HG02943 (cell line): ENCODE measurements around the gene GAPT.

Experiments
- ATAC-seq: cut with Tn5 transposase; IDR thresholded peaks from one replicate; pipeline ENCODE4 v1.9.1; 2021; ENCODE audit warnings: mild to moderate bottlenecking, low read depth, moderate library complexity; ENCODE audit not compliant: unreplicated experiment

The GAPT gene

DNA sequence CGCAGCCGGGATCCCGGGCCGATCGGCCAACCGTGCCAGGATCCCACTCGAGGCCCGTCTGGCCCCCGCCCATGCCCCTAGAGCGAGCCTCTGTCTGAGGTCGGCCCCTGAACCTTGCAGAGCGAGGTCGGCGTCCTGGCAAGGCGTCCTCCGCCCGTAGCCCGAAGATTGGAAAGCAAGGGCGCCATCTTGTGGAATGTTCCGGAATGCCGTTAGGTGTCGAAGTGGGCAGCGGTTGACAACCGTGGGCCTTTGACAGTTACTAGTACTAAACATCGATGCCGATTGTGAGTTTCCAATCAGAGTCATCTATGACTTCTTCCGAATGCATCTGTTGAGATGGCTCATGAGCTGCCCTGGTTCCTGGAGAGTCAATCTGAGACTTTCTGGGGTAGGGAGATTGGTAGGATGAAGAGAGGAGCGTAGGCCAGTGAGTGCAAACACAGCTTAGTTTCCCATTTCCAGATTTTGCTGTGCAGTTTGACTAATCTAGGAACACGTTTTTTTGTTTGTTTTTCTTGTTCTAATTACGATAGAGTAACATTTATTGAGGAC, 30.4 kb upstream of the GAPT start:
- ATAC-seq, result peak; percentile 81

DNA sequence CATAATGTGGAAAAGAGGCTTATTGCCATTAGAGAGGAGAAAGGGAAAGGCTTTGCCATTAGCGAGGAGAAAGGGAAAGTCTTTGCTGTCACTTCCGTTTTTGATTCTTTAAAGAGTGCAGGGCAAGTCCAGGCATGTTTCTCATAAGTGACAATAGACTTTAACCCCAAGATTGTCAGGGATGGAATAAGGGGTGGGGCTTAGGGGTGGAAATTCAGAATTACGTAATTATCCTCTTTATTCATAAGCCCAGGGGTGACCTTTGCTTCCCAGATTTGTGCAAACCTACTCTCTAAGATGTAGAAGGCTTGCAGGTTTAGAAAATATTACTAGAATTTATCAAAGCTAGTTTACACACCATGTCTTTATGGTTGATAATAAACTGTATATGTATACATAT, 29.1 kb upstream of the GAPT start:
- no peak for ATAC-seq

DNA sequence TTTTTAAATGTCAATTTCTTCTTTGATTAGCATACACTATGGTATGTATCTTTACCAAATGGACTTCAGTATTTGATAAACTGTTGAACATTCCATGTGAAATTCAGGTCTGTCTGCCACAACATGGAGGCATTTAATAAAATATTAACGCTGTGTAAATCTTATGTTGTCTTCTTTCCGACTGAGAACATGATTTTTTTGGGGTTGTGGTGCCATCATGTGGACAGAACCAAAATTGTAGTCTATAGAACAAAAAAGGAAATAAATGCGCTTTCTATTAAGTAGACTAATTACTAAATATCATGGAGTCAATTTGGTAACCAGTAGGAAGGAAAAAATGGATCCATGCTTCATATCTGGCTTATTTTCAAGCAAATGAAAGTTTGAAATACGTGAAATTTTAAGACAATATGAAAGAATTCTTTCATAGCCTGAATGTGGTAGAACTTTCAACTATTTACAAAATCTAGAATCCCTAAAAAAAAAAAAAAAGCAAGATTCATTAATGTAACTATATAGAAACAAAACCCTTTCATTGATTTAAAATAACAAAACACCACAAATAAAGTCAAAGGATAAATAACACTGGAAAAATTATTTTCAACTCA, 28.5 kb upstream of the GAPT start:
- ATAC-seq, result no peak

DNA sequence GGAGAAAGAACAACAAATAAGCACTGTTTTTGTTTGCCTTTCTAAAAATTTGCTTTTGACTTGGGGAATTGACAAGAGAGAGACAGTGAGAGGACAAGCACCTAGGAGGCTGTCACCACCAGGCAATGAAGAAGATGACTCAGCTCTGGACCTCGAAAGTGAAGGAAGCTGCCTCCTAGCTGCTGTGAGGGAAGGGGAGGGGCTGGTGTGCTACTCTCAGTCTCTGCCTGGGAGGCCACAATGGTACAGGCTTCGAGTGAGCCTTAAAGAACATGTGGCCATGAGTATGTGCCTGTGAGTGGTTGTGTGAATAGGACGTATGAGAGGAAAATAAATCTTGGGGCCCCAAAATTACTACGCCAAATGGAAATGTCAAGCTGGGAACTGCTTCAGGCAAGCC, 24.3 kb upstream of the GAPT start:
- peak; percentile 94 for ATAC-seq

DNA sequence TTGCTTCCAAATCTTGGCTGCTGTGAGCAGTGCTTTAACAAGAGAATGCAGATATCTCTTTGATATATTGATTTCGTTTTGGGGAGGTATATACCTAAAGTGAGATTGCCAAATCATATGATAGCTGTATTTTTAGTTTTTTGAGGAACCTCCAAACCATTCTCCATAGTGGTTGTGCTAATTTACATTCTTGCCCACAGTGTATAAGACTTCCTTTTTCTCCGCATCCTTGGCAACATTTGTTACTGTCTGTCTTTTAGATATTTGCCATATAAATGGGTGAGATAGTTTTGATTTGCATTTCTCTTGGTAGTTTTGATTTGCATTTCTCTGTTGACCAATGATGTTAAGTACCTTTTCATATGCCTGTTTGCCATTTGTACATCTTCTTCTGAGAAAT, 21.3 kb upstream of the GAPT start:
- no peak for ATAC-seq

DNA sequence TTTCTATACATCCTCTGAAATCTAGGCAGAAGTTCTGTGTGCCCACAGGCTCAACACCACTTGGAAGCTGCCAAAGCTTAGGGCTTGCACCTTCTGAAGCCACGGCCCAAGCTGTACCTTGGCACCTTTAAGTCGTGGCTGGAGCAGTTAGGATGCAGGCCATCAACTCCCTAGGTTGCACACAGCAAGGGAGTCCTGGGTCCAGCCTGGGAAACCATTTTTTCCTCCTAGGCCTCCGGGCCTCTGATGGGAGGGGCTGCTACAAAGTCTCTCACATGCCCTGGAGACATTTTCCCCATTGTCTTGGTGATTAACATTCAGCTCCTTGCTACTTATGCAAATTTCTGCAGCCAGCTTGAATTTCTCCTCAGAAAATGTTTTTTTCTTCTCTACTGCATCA, 15.8 kb upstream of the GAPT start:
- no peak for ATAC-seq

DNA sequence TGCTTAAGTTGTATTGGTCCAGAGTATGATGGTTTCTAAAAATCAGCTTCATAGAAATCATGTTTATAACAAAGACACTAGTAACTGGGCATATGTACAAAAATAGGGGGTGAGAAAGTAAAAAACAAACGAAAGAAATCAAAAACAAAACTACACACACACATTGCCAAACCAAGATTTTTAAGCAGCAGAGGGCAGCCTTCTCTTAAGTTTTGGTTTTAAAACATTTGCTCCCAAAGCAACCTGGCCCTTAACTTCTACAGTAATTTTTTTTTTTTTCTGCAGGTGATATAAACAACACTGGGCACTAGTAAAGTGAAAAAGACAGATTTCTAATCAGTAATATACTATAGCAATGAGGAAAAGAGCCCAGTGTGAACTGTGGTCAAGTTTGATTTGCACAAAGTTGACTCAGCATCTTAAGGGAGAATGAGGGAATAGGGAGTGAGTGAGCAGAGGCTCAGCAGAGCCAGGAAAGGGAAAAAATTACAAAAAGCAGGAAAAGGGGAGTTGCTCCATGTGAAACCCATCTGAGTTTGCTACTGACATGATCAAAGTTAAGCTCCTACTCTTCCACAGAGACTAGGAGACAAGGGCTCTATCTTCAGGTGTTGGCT, 13.4 kb upstream of the GAPT start:
- no peak for ATAC-seq

DNA sequence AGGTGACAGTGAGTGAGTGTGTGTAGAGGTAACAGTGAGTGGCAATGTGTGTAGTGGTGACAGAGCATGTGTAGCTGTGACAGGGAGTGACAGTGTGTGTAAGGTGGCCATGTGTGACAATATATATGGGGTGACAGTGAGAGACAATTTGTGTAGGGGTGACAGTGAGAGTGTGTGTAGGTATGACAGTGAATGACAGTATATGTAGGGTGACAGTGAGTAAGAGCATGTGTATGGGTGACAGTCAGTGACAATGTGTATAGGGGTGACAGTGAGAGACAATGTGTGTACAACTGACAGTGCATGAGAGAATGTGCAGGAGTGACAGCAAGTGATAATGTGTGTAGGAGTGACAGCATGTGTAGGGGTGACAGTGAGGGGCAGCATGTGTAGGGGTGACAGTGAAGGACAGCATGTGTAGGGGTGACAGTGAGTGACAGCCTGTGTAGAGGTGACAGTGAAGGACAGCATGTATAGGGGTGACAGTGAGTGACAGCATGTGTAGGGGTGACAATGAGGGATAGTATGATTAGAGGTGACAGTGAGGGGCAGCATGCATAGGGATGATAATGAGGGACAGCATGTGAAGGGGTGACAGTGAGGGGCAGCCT, 10.1 kb upstream of the GAPT start:
- ATAC-seq, result no peak

DNA sequence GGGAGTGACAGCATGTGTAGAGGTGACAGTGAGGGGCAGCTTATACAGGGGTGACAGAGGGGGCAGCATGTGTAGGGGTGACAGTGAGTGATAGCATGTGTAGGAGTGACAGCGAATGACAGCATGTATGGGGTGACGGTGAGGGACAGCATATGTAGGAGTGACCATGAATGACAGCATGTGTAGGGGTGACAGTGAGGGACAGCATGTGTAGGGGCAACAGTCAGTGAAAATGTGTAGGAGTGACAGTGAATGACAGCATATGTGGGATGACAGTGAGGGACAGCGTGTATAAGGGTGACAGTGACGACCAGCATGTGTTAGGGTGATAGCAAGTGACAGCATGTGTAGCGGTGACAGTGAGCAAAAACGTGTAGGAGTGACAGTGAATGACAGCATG, 9.4 kb upstream of the GAPT start:
- ATAC-seq, result no peak

DNA sequence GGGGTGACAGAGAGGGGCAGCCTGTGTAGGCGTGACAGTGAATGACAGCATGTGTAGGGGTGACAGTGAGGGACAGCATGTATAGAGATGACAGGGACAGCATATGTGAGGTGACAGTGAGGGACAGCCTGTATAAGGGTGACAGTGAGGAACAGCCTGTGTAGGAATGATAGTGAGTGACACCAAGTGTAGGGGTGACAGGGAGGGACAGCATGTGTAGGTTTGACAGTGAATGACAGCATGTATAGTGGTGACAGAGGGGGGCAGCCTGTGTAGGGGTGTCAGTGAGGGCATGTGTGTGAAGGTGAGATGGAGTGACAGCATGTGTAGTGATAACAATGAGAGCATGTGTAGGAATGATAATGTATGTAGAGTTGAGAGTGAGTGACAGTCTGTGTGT, 8.7 kb upstream of the GAPT start:
- ATAC-seq, result no peak

DNA sequence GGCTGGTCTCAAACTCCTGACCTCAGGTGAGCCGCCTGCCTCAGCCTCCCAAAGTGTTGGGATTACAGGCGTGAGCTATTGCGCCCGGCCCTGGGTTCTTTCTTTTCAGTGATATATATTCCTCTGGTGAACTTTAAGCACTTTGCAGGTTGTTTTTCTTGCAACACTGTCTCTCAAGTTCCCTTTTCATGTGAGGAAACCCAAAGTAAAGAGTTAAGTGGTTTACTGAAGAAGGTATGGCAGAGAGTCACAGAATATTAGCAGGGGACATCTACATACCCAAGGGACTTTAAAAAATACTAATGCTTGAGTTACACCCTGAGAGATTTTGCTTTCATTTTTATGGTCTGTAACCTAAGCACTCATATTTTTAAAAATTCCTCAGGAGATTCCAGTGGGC, 6.7 kb upstream of the GAPT start:
- no peak for ATAC-seq

DNA sequence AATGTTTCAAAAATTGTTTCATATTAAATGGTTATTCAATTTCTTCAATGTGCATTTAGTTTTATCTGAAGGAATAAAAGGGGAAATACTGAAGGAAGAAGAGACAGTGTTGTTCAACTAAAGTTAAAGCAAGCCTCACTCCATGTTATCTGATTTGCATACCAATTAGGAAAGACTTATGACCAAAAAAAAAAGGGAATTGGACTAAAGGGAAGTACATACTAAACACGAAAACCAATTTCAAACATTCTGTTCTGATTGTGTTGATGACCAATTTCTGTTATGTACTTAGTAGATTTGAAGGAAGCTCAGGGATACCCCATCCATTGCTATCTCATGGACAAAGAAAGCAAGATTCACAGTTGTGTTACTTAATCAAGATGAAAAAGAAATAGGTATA, 4.9 kb upstream of the GAPT start:
- no peak for ATAC-seq

DNA sequence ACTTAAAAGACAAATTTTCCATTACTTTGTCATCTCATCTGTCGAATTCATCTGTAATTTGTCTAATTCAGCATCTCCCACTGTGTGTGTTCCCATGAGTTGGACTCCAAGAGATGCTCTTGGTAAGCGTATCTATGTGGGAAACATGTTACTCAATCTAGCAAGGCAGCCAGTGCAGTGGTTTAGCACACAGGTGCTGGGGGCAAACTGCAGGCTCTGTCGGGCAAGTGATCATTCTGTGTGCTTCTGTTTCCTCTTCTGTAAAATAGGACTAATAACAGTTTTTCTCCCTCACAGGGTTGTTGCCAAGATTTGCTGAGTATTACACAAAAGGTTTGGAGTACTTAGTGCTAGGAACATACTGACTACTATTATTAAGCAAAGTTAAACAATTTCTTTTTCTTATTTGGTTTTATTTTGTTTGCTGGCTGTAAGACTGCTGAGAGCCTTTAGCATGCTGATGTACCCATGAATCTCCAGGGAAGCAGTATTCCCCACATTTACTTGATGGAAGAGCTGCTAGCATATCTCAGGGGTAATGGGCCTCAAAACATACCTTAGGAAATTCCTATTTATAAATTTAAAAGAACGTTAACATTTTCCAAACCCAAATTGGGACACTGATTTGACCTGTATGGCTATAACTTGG, 709 bp upstream of the GAPT start:
- no peak for ATAC-seq

DNA sequence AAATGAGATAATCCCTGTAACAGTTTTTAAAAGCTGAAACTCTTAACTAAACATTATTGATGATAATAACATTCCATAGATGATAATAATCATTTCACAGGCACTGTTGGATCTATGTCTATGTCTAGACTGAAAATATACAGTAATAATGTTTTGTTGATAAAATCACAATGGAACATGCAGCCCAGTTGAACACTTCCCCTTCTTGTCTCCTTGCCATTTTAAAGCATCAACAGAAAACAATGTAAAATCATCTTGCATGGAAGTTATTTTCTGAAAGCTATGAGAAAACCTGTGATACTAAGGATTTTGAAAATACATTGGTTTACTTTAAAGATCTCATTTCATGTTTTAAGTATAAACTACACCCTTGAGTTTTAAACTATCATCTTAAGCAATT, 1.9 kb downstream of the GAPT start:
- ATAC-seq, result no peak

DNA sequence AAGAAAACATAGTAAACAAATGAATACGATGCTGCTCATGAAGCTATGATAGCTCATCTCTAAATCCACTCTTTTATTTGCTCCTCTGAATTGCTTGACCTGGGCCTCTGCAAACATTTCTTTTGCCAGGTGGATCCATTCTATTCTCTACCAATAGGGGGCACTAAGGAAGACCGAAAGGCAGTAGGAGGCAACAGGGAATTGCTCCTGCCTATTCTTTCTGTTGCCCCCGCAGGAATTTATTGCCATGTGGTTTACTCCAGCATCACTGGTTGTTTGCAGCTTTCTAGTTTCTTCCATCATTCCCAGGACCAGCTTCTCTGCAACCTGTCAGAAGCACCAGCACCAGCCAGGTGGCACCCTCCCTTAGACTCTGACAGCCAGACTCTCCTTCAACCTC, 5.3 kb downstream of the GAPT start:
- ATAC-seq, result no peak

DNA sequence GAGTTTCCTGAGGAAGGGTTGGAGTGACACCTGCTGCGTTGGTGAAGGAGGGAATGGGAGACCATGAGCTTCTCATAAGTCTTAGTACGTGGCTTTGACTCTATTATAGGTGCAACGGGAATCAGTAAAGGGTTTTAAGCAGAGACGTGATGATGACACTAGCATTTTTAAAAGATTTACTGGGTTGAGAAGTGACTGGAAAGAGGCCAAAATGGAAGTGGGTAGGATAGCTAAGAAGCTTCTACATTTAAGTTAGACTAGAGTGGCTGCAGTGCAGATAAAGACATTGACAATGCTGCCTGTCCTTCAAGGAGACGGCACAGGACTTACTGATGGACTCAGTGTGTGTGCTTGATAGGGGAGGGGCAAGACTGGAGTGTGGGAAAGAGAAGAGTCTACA, 6.2 kb downstream of the GAPT start:
- ATAC-seq, result no peak

DNA sequence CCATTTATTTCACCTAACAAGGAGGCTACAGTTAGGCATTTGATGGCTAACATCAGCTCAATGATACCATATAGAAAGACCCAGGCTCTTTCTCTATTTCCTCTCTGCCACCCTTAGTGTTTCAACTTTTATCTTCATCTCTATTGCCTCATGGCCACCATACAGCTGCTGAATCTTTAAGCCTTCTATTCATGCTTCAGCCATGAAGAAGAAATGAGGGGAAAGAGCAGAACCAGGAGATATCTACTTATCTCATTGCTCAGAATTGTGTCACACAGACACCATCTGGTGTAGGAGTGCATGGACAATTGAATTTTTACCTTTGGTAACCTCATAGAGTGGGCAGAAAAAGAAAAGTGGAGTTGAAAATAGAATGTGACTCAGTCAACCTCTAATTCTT, 6.7 kb downstream of the GAPT start:
- no peak for ATAC-seq

DNA sequence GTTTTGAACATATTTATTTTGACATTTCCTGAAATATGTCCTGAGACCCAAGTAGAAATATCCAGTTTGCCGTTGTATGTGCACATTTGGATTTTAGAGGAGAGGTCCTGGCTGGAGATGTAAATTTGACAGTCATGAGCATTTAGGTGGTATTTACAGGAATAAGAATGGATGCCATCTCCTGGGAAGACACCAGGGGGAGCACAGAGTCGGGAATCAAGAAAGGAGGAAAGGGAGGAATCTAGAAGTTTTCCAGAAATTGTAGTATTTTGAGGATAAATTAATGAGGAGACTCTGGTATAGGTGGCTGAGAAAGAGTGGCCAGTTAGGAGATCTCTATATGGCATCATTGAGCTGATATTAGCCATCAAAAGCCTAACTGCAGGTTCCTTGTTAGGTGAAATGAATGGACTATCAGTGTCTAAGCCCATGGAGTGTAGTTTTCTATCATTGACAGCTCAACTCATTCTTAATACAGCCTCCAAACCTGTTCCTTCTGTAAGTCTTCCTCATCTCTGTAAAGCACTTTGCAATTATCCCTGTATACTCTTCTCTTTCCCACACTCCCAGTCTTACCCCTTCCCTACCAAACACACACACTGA, 7.2 kb downstream of the GAPT start:
- ATAC-seq, result no peak

DNA sequence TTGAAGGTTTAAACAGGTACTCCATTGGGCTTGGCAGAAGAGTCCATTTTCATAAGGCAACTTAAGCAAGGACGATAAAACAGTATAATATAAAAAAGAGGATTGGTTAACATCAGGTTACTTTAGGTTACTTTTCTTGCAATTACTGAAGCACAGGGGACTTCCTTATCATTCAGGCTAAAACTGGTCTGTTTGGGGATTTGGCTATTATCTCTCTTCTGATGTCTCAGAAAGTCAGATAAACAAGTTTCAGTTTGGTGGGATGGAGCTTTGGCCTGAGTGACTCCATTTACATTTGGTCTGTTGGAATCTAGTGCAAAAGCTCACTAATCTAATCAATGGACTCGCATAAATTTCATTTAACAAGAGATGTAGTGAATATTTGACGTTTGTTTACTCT, 8.0 kb downstream of the GAPT start:
- ATAC-seq, result no peak

DNA sequence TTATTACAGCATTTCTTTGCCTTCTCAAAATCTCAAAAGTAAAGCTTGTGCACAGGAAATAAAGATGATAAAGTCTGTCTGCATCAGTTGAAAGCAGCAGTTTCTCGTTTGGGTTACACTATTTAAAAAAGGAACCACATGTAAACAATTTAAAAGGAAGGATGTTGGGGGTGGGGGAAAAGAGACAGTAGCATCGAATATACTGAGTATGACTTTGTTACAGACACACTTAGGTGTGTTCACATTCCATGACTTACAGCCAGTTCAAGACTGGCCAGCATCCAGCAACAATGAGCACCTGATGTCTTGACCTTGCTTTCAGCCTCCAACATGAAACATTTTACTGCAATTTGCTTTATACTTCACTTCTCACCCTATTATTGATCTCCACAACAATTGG, 8.7 kb downstream of the GAPT start:
- no peak for ATAC-seq

DNA sequence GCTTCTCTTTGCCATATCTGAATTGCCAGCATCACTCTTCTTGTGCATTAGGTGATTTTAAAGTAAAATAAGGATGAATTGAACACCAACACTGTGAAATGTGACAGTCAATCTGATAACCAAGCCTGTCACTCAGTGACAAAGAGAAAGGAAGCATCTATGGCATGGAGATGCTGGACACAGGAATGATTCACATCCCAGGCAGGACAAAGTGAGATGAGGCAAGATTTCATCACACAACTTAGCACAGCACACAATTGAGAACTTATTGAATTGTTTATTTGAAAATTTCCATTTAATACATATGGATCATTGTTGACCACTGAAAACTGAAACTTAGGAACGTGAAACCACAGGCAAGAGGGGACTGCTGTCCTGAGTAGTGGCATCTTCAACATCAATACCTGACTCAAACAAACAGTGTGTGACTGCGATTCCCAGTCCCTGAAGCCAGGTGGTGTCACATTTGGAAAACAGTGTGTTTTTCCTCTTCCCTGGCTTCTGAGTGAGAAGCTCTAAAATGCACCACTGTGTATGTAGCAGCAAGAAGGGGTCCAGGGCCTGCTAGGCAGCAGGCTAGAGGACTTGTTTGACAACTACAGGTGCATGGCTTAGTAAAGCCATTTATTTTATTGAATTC, 10.7 kb downstream of the GAPT start:
- ATAC-seq, result no peak
